GM12874 (cell line): ENCODE results near the gene ADCY5.
A peak's percentile ranks its signal among the peaks of the same experiment; 100 is the strongest.

Experiments
- TF ChIP-seq, protein P1 (sequence below): IDR thresholded peaks from 2 replicates; pipeline ENCODE4 v1.5.1; 2011; ENCODE audit warnings: low read depth, mild to moderate bottlenecking, control low read depth, low read length, moderate library complexity; ENCODE audit not compliant: insufficient read depth

ADCY5 gene

DNA sequence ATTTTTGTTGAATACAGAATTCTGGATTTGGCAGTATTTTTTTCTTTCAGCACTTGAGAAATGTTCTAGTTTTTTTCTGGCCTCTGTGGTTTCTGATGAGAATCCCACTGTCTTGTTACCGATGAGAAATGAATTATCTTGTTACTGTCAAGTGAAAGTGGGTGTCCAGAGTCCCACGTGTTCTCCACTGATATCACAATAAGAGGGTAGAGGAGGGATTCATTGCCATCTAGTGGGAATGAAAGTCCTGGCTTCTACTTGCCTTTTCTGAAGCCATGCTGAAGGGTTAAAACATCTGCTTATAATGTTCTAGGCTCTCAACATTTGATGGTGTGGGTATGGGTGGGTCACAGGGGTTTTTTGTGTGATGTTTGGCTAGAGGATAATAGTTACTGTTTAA lies 181.1 kb downstream of the ADCY5 start:
- TF ChIP-seq, protein P1, sequence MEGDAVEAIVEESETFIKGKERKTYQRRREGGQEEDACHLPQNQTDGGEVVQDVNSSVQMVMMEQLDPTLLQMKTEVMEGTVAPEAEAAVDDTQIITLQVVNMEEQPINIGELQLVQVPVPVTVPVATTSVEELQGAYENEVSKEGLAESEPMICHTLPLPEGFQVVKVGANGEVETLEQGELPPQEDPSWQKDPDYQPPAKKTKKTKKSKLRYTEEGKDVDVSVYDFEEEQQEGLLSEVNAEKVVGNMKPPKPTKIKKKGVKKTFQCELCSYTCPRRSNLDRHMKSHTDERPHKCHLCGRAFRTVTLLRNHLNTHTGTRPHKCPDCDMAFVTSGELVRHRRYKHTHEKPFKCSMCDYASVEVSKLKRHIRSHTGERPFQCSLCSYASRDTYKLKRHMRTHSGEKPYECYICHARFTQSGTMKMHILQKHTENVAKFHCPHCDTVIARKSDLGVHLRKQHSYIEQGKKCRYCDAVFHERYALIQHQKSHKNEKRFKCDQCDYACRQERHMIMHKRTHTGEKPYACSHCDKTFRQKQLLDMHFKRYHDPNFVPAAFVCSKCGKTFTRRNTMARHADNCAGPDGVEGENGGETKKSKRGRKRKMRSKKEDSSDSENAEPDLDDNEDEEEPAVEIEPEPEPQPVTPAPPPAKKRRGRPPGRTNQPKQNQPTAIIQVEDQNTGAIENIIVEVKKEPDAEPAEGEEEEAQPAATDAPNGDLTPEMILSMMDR: no peak

DNA sequence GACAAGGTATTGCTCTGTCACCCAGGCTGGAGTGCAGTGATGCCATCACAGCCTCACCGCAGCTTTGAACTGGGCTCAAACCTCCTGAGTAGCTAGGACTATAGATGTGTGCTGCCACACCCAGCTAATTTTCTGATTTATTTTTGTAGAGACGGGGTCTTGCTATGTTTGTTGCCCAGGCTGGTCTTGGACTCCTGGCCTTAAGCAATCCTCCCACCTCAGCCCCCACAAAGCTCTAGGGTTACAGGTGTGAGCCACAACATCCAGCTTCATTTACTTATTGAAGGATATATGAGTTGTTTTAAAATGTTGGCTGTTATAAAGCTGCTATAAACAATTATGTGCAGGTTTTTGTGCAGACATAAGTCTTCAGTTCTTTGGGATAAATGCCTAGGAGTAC lies 184.9 kb downstream of the ADCY5 start:
- TF ChIP-seq, protein P1: no peak

DNA sequence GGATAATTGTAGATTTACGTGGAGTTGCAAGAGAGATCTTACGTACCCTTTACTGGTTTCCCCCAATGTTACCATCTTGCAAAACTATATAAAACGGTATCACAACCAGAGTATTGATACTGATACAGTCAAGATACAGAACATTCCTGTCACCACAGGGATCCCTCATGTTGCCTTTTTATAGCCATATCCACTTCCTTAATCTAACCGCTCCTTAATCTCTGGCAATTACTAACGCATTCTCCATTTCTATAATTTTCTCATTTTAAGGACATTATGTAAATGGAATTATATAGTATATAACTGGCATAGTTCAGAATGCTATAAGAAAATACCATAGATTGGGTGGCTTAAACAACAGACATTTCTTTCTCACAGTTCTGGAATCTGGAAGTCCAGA lies 186.0 kb downstream of the ADCY5 start:
- TF ChIP-seq, protein P1: no peak

DNA sequence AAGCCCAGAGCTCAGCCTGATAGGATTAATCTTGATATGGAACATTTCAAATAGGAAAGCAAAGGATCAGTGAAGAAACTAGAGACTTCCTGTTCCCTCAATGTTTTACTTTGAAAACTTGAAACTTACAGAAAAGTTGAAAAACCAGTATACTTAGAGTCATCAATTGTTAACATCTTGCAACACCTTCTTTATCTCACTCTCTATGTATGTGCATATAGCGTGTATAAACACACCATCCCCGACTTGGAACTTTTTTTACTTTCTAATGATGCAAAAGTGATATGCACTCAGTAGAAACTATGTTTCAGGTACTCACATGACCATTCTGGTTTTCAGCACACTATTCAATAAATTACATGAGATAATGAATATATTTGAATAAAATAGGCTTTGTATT lies 186.7 kb downstream of the ADCY5 start:
- TF ChIP-seq, protein P1: no peak

DNA sequence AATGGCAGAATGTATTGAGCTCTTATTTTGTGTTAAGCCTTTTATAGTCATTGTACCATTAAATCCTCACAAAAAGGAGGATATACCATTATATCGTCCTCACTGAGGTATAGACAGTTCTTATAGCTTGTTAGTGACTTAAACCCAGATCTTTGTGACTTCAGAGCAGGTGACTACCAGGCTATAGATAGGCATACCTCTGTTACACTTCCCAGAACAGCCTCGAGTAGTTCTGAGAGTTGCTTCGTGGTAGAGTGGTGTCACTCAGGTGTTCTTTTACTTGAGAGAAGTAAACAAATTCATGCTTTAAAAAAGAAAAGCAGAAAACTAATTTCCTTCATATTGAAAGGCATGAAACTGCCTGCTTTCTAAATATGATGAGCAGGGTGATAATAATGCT lies 187.2 kb downstream of the ADCY5 start:
- TF ChIP-seq, protein P1: no peak

DNA sequence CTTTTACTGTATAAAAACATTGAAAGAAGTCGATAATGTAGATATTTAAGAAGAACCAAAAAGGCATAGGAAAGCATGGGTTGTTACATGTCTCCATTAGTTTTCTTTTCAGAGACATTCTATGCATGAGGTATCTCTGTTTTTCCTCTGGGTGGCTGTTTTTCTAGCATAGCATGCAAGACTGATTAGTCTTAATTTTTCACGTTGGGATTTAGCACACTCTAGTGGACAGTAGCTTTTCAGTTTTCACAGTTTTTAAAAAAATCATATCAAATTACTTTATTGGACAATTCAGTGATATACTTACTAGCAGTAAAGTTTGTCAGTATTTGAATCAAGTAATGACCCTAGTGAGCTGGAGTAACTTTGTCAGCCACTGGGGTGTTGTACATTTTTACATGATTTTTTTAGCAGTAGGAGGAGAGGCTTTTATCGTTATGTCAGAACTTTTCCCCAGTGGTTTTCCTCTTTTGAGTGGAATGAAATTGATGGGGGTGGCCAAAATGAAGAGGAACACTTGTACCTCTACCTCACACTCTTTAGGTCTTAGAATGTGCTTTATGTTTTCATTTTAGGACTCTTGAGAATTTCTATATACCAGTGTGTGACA lies 190.0 kb downstream of the ADCY5 start:
- TF ChIP-seq, protein P1: peak; percentile 14; the same call in 1 of the 2 replicates

DNA sequence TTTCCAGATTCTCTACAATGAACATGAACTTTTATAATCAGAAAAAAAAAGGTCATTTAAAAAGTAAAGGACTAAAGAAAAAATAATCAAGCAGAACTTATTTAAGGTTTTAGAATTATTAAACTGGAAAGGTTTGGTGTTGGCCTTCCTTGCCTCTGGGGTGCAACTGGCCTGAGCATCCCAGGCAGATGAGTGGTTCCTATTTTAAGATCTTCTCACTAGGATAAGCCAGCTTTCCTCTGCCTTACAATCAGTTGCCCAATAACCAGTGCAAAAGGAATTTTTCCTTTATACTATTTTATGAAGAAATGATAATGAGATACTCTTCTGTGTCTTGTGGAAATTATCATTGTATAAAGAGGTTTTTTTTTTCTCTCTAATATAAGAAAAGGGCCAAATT lies 190.5 kb downstream of the ADCY5 start:
- TF ChIP-seq, protein P1: no peak
